HG02973 (cell line): ENCODE measurements around the gene RPL41.
A peak's percentile ranks its signal among the peaks of the same experiment; 100 is the strongest.

Experiments
- ATAC-seq: cut with Tn5 transposase; IDR thresholded peaks from one replicate; pipeline ENCODE4 v1.9.1; 2021; ENCODE audit warnings: moderate library complexity; ENCODE audit not compliant: unreplicated experiment

RPL41 gene

DNA sequence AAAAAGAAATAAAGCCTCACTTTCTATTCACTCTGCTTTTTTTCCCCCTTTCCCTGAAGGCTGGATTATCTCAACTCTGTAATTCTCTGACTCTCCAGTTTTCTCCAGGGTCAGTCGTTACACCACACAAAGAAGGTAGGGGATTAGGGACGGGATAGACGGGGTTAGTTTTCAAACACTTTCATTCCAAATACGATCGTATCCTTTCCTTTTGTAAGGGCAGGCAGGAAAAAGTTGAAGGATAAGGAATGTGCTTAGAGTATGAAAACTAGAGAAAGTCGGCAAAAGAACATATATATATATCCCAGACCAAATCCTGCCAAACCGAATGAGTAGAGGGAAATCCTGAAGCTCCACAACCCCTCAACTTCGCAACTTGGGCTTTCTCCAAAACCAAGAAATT lies 11.1 kb downstream of the RPL41 start:
- no peak for ATAC-seq

- peak; percentile 89 for ATAC-seq
These were observed 11.6 kb downstream of the RPL41 start, which contains the start of gene ESYT1 for GRCh38 chr12:56127888-56128669. ESYT1 (plus strand) TSS chr12:56128267; CDS start chr12:56128320, 53 bp downstream.

DNA sequence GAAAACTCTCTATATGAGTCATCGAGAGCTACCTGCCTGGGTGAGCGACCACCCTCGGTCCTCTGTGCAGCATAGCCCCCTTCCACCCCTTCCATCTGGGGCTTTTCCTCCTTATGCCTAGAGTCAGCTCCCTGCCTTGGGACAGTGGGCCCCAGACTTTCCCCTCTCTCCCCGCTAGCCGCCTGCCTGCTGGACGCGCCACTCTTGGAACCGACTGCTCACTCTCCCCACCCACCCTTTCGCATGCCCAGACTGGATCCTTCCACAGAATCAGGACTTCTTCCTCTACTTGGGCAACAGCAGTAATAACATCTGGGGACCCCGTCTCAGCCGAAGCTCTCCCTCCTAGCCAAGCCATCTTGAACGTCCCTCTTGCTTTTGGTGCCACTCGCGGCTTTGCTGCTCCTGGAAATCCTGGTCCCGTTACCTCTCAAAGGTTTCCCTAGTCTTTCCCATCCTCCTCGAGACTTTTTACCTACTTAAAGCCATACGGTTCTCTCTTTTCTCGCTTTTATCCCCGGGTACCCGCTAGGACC lies 12.3 kb downstream of the RPL41 start:
- no peak for ATAC-seq

DNA sequence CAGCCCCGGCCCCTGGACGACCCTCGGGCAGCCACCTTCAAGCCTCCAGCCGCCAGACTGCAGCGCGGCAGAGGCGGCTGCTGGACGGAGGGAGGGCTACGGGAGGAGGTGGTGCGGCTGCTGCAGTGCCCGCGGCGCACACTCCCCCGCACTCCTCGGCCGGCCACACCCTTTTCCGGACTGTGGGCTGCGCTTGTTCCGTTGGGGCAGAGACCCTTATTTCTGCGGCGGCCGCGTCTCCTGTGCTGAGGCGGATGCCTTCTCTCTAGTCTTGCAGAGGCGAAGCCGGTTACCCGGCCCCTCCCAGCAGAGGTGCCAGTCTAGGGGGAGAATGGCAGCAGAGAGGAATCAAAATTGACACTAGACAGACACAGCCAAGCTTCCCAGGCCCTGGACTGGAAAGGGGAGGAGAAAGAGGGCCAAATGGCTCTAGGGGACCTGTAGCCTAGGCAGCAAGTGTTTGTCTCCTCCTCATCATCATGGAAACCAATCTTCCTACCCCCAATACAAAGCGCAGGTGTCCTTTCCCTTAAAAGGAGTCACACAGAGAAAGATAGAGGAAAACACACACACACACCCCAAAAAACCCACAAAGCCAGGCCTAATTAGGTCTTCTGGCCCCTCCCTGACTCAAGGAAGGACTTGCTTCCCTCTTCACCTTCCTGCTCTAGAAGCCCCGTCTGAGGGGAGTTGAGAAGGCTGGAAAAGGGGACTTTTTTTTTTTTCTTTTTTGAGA lies 12.9 kb downstream of the RPL41 start:
- ATAC-seq: peak; percentile 25

GRCh38 chr12:56129942-56130495 lies 13.6 kb downstream of the RPL41 start:
- ATAC-seq: no peak

DNA sequence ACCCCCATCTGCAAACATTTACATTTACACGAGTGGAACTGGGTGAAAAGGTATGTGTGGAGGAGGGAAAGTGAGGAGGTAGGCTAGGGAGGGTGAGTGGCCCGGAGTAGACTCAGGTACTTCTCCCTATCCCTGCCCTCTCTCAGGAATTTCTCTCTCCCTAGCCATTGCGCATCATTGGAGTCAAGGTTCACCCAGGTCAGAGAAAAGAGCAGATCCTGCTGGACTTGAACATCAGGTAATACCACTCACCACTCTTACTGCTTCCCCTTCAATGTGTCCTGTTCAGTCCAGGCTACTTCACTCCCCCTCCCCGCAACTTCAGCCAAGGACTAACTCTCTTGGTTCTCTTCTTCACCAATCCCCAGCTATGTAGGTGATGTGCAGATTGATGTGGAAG lies 14.4 kb downstream of the RPL41 start:
- no peak for ATAC-seq

GRCh38 chr12:56134897-56135296 lies 18.5 kb downstream of the RPL41 start:
- ATAC-seq: no peak

DNA sequence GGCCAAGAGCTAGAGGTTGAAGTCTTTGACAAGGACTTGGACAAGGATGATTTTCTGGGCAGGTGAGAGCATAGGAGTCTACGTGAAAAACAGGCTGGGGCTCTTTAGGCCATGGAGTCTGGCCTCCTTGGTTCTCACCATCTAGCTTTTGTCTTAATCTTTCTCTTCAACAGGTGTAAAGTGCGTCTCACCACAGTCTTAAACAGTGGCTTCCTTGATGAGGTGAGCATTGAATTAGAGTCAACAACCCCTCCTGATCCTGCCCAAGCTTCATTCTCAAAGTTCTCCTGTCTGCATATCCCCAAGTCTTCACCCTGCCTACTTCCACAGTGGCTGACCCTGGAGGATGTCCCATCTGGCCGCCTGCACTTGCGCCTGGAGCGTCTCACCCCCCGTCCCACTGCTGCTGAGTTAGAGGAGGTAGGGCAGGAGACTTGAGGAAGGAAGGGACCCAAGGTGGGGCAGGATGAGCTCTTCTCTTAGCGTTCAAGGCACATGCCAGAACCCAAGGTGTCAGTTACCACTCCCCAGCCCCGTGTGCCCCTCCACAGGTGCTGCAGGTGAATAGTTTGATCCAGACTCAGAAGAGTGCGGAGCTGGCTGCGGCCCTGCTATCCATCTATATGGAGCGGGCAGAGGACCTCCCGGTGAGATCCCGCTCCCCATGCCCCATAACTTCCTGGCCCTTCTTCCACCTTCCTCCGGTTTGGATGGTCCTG lies 21.6 kb downstream of the RPL41 start:
- no peak for ATAC-seq

- no peak for ATAC-seq
These were observed 25.7 kb downstream of the RPL41 start for GRCh38 chr12:56141946-56142784.

DNA sequence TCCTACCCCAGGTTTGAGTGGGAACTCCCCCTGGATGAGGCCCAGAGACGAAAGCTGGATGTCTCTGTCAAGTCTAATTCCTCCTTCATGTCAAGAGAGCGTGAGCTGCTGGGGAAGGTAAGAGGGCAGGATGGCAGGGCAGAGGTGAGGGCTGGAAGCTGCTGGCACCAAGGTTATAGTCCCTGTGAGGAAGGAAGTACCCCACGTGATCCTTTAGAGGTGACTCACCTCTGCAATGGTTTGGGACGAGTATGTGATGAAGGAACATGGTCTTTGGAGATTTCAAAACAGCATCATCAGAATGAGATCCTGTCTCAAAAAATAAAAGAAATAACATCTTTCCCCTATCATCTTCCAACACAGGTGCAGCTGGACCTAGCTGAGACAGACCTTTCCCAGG lies 26.8 kb downstream of the RPL41 start:
- no peak for ATAC-seq

DNA sequence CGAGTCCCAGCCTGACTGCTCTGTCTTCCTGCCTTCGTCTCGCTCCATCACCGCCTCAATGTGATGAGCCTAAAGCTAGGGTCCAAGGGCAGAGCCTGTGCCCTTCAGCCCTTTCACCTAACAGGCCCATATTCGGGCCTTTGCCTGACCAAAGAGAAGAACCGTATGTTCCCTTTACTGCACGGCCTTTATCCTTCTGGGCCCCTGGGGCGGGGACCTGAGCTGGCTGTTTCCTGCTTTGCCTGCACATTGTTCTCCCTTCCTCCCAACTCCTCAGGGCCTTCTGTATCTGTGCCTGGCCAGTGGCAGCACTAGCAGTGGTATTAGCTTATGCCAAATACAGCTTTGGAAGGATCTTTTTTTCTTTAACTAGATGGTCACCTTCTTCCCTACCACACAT lies 27.4 kb downstream of the RPL41 start:
- no peak for ATAC-seq

GRCh38 chr12:56145217-56145616 lies 28.8 kb downstream of the RPL41 start:
- no peak for ATAC-seq

- no peak for ATAC-seq
These were observed 30.3 kb downstream of the RPL41 start for GRCh38 chr12:56146492-56147460.

- ATAC-seq: no peak
These were observed 34.1 kb downstream of the RPL41 start for GRCh38 chr12:56150563-56150962.

DNA sequence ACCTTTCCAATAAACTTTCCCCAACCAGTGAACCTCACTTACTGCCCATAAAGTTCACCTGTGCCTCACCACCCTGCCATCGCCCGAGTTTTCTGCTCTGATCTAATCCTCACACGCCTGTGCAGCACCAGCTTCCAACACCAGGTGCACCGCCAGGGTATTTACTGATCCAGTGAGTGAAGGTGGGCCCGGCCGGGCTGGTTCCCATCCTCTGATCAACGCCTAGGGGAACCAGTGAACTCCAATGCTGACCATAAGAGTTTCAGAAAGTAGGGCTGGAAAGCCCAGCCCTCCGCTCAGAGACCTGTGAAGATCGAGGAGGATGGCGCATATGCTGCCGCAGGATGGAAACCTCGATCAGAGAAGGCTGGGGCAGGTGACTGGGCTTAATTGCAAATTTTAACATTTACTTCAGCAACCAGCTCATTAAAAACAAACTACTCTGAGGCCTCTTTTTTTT lies 35.3 kb downstream of the RPL41 start:
- peak; percentile 50 for ATAC-seq

DNA sequence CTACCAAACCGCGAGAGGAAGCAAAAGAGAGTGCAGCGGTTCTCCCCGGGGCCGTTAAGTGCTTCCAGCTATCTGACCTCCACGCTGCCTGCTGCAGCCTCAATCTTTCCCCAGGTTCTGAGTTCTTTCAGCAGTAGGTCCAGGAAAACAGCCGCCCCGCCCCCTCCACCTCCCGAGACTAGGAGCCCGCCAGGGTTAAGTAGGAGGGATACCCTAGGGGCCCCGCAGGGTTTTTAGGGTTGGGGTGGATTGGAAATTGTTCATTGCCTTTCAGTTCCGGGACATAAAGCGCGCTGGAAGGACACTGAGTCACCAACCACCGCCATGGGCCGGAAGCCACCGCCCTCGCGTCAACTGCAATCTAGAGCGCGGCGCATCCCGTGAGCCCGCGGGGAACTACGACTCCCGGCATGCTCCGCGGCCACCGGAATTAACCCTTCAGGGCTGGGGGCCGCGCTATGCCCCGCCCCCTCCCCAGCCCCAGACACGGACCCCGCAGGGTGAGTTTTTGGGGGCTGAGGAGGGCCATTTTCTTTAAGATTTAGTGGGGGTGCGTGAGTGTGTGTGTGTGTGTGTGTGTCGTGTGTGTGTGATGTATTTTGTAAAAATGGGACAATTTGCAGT lies 35.8 kb downstream of the RPL41 start, which contains the start of gene MYL6B:
Gene MYL6B (plus strand): TSS at position 456 of the 624 bp plus-strand sequence. CDS start 1,332 bp downstream, outside the sequence.
- peak; percentile 76 for ATAC-seq

DNA sequence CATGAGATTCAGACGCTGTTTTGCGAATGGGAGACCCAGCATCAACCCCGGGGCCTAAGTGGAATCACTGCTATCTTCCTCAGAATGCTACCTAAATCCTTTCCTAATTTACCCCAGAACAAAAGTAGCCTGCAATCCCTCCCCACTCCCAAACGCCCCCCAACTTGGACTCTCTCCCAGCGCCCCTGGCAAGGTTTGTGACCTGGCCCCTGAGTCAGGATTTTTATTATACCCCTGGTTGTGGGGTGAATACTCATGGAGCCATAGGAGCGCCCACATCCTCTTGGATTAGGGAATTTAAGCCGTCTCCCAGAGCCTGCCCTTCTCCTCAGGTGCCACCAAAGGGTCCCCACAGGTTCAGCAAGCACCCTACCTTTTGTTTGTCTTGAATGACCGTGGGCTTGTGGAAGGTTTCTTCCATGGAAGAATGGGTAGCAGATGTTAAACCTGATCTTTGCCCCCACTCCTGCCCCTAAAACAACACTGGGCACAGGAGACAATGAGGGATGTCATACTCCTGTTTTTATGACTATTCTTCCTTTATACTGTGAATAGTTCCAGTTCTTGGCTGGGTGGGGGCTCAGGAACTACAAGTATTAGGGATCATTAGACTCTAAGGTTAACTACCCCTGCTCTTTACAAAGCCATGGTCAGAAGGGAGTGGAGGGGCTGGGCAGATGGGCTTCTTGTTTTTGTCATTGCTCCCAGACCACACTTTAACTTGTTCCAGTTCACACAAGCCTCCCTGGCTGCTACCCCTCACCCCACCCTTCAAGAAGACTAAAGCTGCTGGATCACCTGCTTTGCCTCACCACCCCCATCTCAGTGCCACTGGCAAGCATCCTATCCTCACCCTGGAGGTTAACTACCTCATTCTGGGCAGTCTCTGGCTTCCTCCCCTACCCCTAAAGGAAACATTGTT lies 36.6 kb downstream of the RPL41 start:
- ATAC-seq: no peak
